Measurements from ENCODE around the gene IP6K1.

GRCh38 chr3:49772703-49773102 is 13.6 kb downstream of the IP6K1 start:
- no peak for TF ChIP-seq CTCF (IDR thresholded peaks at IDR 0.05)
- TF ChIP-seq POLR2A (IDR thresholded peaks at IDR 0.05), result no peak
- no peak for TF ChIP-seq POLR2AphosphoS5 (IDR thresholded peaks at IDR 0.05)
